ENCODE data around the gene EPDR1.
A peak's percentile ranks its signal among the peaks of the same experiment; 100 is the strongest.

Gene EPDR1

GRCh38 chr7:37920305-37920848, at the start of gene EPDR1:
Gene EPDR1, plus strand, starts transcription at chr7:37920640. Its CDS starts 300 bp downstream, at chr7:37920940.
- DNase-seq (ENCODE audit: low spot score) = peak; percentile 37

GRCh38 chr7:37882086-37882485, 38.4 kb upstream of the EPDR1 start:
- DNase-seq (ENCODE audit: low spot score) = no peak

- DNase-seq (ENCODE audit: low spot score) = no peak
These were observed 27.1 kb upstream of the EPDR1 start for GRCh38 chr7:37893359-37893758.

- no peak for DNase-seq (ENCODE audit: low spot score)
These were observed 25.8 kb upstream of the EPDR1 start for GRCh38 chr7:37894671-37895070.

- DNase-seq (ENCODE audit: low spot score) = no peak
These were observed 20.7 kb upstream of the EPDR1 start for GRCh38 chr7:37899712-37900247.

- DNase-seq (ENCODE audit: low spot score) = no peak
These were observed 19.1 kb upstream of the EPDR1 start for GRCh38 chr7:37901236-37901827.

- peak; percentile 6 for DNase-seq (ENCODE audit: low spot score)
These were observed 18.4 kb upstream of the EPDR1 start for GRCh38 chr7:37901890-37902524.

- DNase-seq (ENCODE audit: low spot score) = peak; percentile 27
These were observed 12.1 kb upstream of the EPDR1 start for GRCh38 chr7:37908221-37908788.

- no peak for DNase-seq (ENCODE audit: low spot score)
These were observed 7.7 kb upstream of the EPDR1 start for GRCh38 chr7:37912756-37913155.

- DNase-seq (ENCODE audit: low spot score) = no peak
These were observed 5.0 kb upstream of the EPDR1 start for GRCh38 chr7:37915438-37915837.

- DNase-seq (ENCODE audit: low spot score) = no peak
These were observed 4.3 kb upstream of the EPDR1 start for GRCh38 chr7:37916017-37916672.

- DNase-seq (ENCODE audit: low spot score) = peak; percentile 39
These were observed 3.5 kb upstream of the EPDR1 start, which contains the start of gene SFRP4 for GRCh38 chr7:37916673-37917660. Gene SFRP4, minus strand, starts transcription at chr7:37916817. Its CDS starts 280 bp downstream, at chr7:37916537.

GRCh38 chr7:37918526-37918925, 1.9 kb upstream of the EPDR1 start:
- DNase-seq (ENCODE audit: low spot score) = no peak

GRCh38 chr7:37920849-37921805, 687 bp downstream of the EPDR1 start:
- peak; percentile 15 for DNase-seq (ENCODE audit: low spot score)

- no peak for DNase-seq (ENCODE audit: low spot score)
These were observed 1.4 kb downstream of the EPDR1 start for GRCh38 chr7:37921876-37922275.

GRCh38 chr7:37923996-37924395, 3.6 kb downstream of the EPDR1 start:
- no peak for DNase-seq (ENCODE audit: low spot score)

- DNase-seq (ENCODE audit: low spot score) = no peak
These were observed 4.1 kb downstream of the EPDR1 start for GRCh38 chr7:37924491-37925041.

- DNase-seq (ENCODE audit: low spot score) = no peak
These were observed 5.2 kb downstream of the EPDR1 start for GRCh38 chr7:37925620-37926019.

- DNase-seq (ENCODE audit: low spot score) = no peak
These were observed 7.5 kb downstream of the EPDR1 start for GRCh38 chr7:37927773-37928444.
